ELF-1 (cell line): Measurements from ENCODE around the gene METTL21C.

Experiments used
- DNase-seq: peaks from one replicate; pipeline ENCODE4 v3.0.0-alpha.2; 2016; ENCODE audit warnings: low read depth, low spot score

METTL21C gene

GRCh38 chr13:102694937-102695336, at the start of gene METTL21C:
TSS of gene METTL21C (minus strand) at chr13:102695044. CDS start at chr13:102694498, 546 bp downstream.
- no peak for DNase-seq

GRCh38 chr13:102742506-102742905, 47.7 kb upstream of the METTL21C start:
- no peak for DNase-seq

GRCh38 chr13:102742101-102742500, 47.3 kb upstream of the METTL21C start:
- no peak for DNase-seq

- DNase-seq, result no peak
Measured at GRCh38 chr13:102729560-102730270, 34.9 kb upstream of the METTL21C start.

- DNase-seq, result no peak
Measured at GRCh38 chr13:102726430-102726829, 31.6 kb upstream of the METTL21C start.

- DNase-seq, result no peak
Measured at GRCh38 chr13:102724923-102725322, 30.1 kb upstream of the METTL21C start.

GRCh38 chr13:102721800-102722231, 27.0 kb upstream of the METTL21C start:
- no peak for DNase-seq

GRCh38 chr13:102718746-102719145, 23.9 kb upstream of the METTL21C start:
- DNase-seq, result no peak

GRCh38 chr13:102715447-102715846, 20.6 kb upstream of the METTL21C start:
- DNase-seq, result no peak

GRCh38 chr13:102710261-102710679, 15.4 kb upstream of the METTL21C start:
- DNase-seq, result no peak

GRCh38 chr13:102709536-102709935, 14.7 kb upstream of the METTL21C start:
- DNase-seq, result no peak

- no peak for DNase-seq
Measured at GRCh38 chr13:102708991-102709390, 14.1 kb upstream of the METTL21C start.

- DNase-seq, result no peak
Measured at GRCh38 chr13:102708211-102708610, 13.4 kb upstream of the METTL21C start.

- no peak for DNase-seq
Measured at GRCh38 chr13:102707467-102707866, 12.6 kb upstream of the METTL21C start.

- DNase-seq, result no peak
Measured at GRCh38 chr13:102704238-102705058, 9.6 kb upstream of the METTL21C start.

- no peak for DNase-seq
Measured at GRCh38 chr13:102703726-102704035, 8.8 kb upstream of the METTL21C start.

GRCh38 chr13:102702965-102703725, 8.3 kb upstream of the METTL21C start:
- no peak for DNase-seq

GRCh38 chr13:102701331-102701730, 6.5 kb upstream of the METTL21C start:
- no peak for DNase-seq

GRCh38 chr13:102700088-102701031, 5.5 kb upstream of the METTL21C start:
- DNase-seq, result no peak

- no peak for DNase-seq
Measured at GRCh38 chr13:102699504-102699903, 4.7 kb upstream of the METTL21C start.

GRCh38 chr13:102698649-102698980, 3.8 kb upstream of the METTL21C start:
- no peak for DNase-seq
